IMR-90 (cell line): ENCODE results near the gene PROZ. TPM values are rescaled to one million over a fixed set of nuclear protein-coding genes. Genes with fewer than 3 reads are reported as not detected.

Experiments
- ATAC-seq: fragments of 200-7000 bp; cut with Tn5 transposase; 2 replicates; pipeline ENCODE4 v1.9.1; 2020; ENCODE audit warnings: low read depth, mild to moderate bottlenecking, moderate library complexity
- BruUV-seq: library from RNA; stranded (reverse); fragments of 400-500 nt; replicated peaks from 2 replicates; lab custom pipeline; 2021; lab: Mats Ljungman, UMichigan
- CTCF ChIA-PET: fragments of 300-600 bp; formaldehyde crosslinking; extraction: SDS; loops from one replicate; lab custom pipeline; 2021; ENCODE audit warnings: antibody characterized with exemption; lab: Yijun Ruan, JAX
- POLR2A ChIA-PET: fragments of 300-600 bp; sonication (Branson Sonifier 250); formaldehyde crosslinking; loops from one replicate; lab custom pipeline; 2022; ENCODE audit warnings: antibody characterized with exemption; ENCODE audit not compliant: unreplicated experiment; lab: Charles Lee
- DNase-seq: peaks from one replicate; pipeline ENCODE4 v3.0.0; 2013
- H2AFZ ChIP-seq: replicated peaks from 2 replicates; pipeline ENCODE3; 2013; ENCODE audit warnings: low read length, mild to moderate bottlenecking; ENCODE audit not compliant: poor library complexity
- H2AK5ac ChIP-seq: 2 replicates; pipeline ENCODE4 v1.6.1; 2013; ENCODE audit warnings: low read depth, low read length, inconsistent platforms
- H2AK9ac ChIP-seq: replicated peaks from 2 replicates; pipeline ENCODE3; 2013; ENCODE audit warnings: mild to moderate bottlenecking, low read depth, low read length, moderate library complexity; ENCODE audit not compliant: poor library complexity
- H2BK120ac ChIP-seq: 2 replicates; pipeline ENCODE4 v1.6.1; 2013; ENCODE audit warnings: low read depth, low read length, inconsistent platforms
- H2BK15ac ChIP-seq: 3 replicates; pipeline ENCODE4 v1.6.1; 2013; ENCODE audit warnings: low read depth, low read length, inconsistent platforms
- H2BK20ac ChIP-seq: 2 replicates; pipeline ENCODE4 v1.6.1; 2013; ENCODE audit warnings: low read depth, mild to moderate bottlenecking, inconsistent platforms, low read length, moderate library complexity
- H2BK5ac ChIP-seq: 2 replicates; pipeline ENCODE4 v1.6.1; 2013; ENCODE audit warnings: mild to moderate bottlenecking, low read depth, low read length, inconsistent platforms; ENCODE audit not compliant: poor library complexity, severe bottlenecking
- H3K14ac ChIP-seq: replicated peaks from 2 replicates; pipeline ENCODE4 v1.6.1; 2013; ENCODE audit warnings: low read depth, low read length, inconsistent platforms
- H3K18ac ChIP-seq: 2 replicates; pipeline ENCODE4 v1.6.1; 2013; ENCODE audit warnings: low read depth, low read length, control low read depth
- H3K23ac ChIP-seq: 2 replicates; pipeline ENCODE4 v1.6.1; 2013; ENCODE audit warnings: low read depth, low read length, inconsistent platforms
- H3K27ac ChIP-seq: 2 replicates; pipeline ENCODE4 v1.5.1; 2013; ENCODE audit warnings: mild to moderate bottlenecking, control low read depth, low read length; ENCODE audit not compliant: insufficient read depth
- H3K27me3 ChIP-seq: 2 replicates; pipeline ENCODE4 v1.6.1; 2013; ENCODE audit warnings: low read length; ENCODE audit not compliant: control insufficient read depth, insufficient read depth
- H3K36me3 ChIP-seq: 2 replicates; pipeline ENCODE4 v1.6.1; 2013; ENCODE audit warnings: low read length, mixed read lengths; ENCODE audit not compliant: control insufficient read depth, insufficient read depth
- H3K4ac ChIP-seq: 2 replicates; pipeline ENCODE4 v1.6.1; 2013; ENCODE audit warnings: low read depth, low read length, inconsistent platforms
- H3K4me1 ChIP-seq: 2 replicates; pipeline ENCODE4 v1.6.1; 2013; ENCODE audit warnings: low read length, mixed read lengths; ENCODE audit not compliant: control insufficient read depth, insufficient read depth
- H3K4me2 ChIP-seq: 2 replicates; pipeline ENCODE4 v1.6.1; 2013; ENCODE audit warnings: low read depth, mild to moderate bottlenecking, control low read depth, low read length, moderate library complexity
- H3K4me3 ChIP-seq: 2 replicates; pipeline ENCODE4 v1.5.1; 2013; ENCODE audit warnings: low read depth, mild to moderate bottlenecking, control low read depth, low read length, moderate library complexity; ENCODE audit not compliant: insufficient read depth
- H3K56ac ChIP-seq: 2 replicates; pipeline ENCODE4 v1.6.1; 2013; ENCODE audit warnings: low read length, inconsistent platforms; ENCODE audit not compliant: insufficient read depth; ENCODE audit errors: extremely low read depth
- H3K79me1 ChIP-seq, 2 experiments: 2 replicates each; pipeline ENCODE4 v1.6.1; 2013; ENCODE audit warnings: low read length in 2 of 2, inconsistent platforms in 1 of 2, low read depth in 1 of 2
- H3K9ac ChIP-seq: 2 replicates; pipeline ENCODE4 v1.6.1; 2013; ENCODE audit warnings: low read depth, low read length, control low read depth
- H3K9me1 ChIP-seq: 2 replicates; pipeline ENCODE4 v1.6.1; 2013; ENCODE audit warnings: low read length, inconsistent platforms; ENCODE audit not compliant: insufficient read depth
- H3K9me3 ChIP-seq: 2 replicates; pipeline ENCODE4 v1.6.1; 2013; ENCODE audit warnings: low read length; ENCODE audit not compliant: control insufficient read depth, insufficient read depth
- H4K20me1 ChIP-seq: 2 replicates; pipeline ENCODE4 v1.6.1; 2013; ENCODE audit warnings: low read length, inconsistent platforms; ENCODE audit not compliant: insufficient read depth
- H4K5ac ChIP-seq: 2 replicates; pipeline ENCODE4 v1.6.1; 2013; ENCODE audit warnings: mild to moderate bottlenecking, low read depth, low read length, control low read depth
- H4K8ac ChIP-seq, 2 experiments: 2 replicates each; pipeline ENCODE4 v1.6.1; 2013; ENCODE audit warnings: low read depth in 2 of 2, low read length in 2 of 2, control low read depth in 1 of 2, inconsistent platforms in 1 of 2
- H4K91ac ChIP-seq: 2 replicates; pipeline ENCODE4 v1.6.1; 2013; ENCODE audit warnings: low read depth, low read length, inconsistent platforms; ENCODE audit not compliant: insufficient read depth
- BHLHE40 ChIP-seq: fragments of 150-350 bp; IDR thresholded peaks from 2 replicates; pipeline ENCODE4 v1.6.1; 2016; ENCODE audit warnings: mild to moderate bottlenecking, low read depth, low read length
- CHD1 ChIP-seq: IDR thresholded peaks from 2 replicates; pipeline ENCODE4 v1.6.1; 2012; ENCODE audit warnings: low read depth, low read length, improper control_type of control experiment
- MAFK ChIP-seq: IDR thresholded peaks from 2 replicates; pipeline ENCODE4 v1.6.1; 2012; ENCODE audit warnings: low read depth, low read length, improper control_type of control experiment
- MAZ ChIP-seq: IDR thresholded peaks from 2 replicates; pipeline ENCODE4 v1.6.1; 2012; ENCODE audit warnings: low read depth, mild to moderate bottlenecking, low read length, improper control_type of control experiment, moderate library complexity, borderline replicate concordance
- MXI1 ChIP-seq: IDR thresholded peaks from 2 replicates; pipeline ENCODE4 v1.6.1; 2012; ENCODE audit warnings: low read depth, mild to moderate bottlenecking, low read length, moderate library complexity, borderline replicate concordance
- NFE2L2 ChIP-seq: fragments of 150-350 bp; IDR thresholded peaks from 2 replicates; pipeline ENCODE4 v1.6.1; 2016; ENCODE audit warnings: low read depth, mild to moderate bottlenecking, low read length
- POLR2A ChIP-seq: IDR thresholded peaks from 2 replicates; pipeline ENCODE4 v1.6.1; 2012; ENCODE audit warnings: mild to moderate bottlenecking, low read depth, low read length
- RAD21 ChIP-seq: IDR thresholded peaks from 2 replicates; pipeline ENCODE4 v1.6.1; 2012; ENCODE audit warnings: low read length, improper control_type of control experiment
- RCOR1 ChIP-seq: IDR thresholded peaks from 2 replicates; pipeline ENCODE4 v1.6.1; 2012; ENCODE audit warnings: mild to moderate bottlenecking, low read length, improper control_type of control experiment; ENCODE audit not compliant: insufficient replicate concordance
- RFX5 ChIP-seq: IDR thresholded peaks from 2 replicates; pipeline ENCODE4 v1.8.0; 2012; ENCODE audit warnings: low read depth, mild to moderate bottlenecking, low read length, moderate library complexity
- SMC3 ChIP-seq: fragments of 150-350 bp; IDR thresholded peaks from 2 replicates; pipeline ENCODE4 v1.6.1; 2016; ENCODE audit warnings: low read depth, mild to moderate bottlenecking, antibody characterized with exemption, low read length, moderate library complexity
- WGBS, 2 experiments: methylation state at CpG; one replicate each; pipeline versions ENCODE4 v1.1.5 to v1.1.7; 2013; ENCODE audit warnings: missing lambda C conversion rate in 2 of 2; ENCODE audit not compliant: insufficient read length in 1 of 2; ENCODE audit errors: extremely low coverage in 2 of 2; 5-methylcytosine and 5-hydroxymethylcytosine counted together
- dilution Hi-C: fragments of 300-500 bp; cut with HindIII; formaldehyde crosslinking; loops from one replicate; pipeline ENCODE4 v1.14.3; 2018; ENCODE audit warnings: low sequenced_read_pairs; ENCODE audit not compliant: unreplicated experiment
- in situ Hi-C: fragments of 300-500 bp; cut with MboI; formaldehyde crosslinking; loops from 3 replicates; pipeline ENCODE4 v1.14.3; 2019; ENCODE audit warnings: low sequenced_read_pairs, inconsistent platforms, mixed read lengths
- intact Hi-C: fragments of 100-400 bp; cut with micrococcal nuclease; formaldehyde crosslinking; loops from 2 replicates; pipeline ENCODE4 v1.10.0; 2022
- polyA plus RNA-seq, 3 experiments: library from polyadenylated mRNA; depleted of rRNA; stranded (reverse); fragments of >200 nt; gene quantifications; 2 replicates each; pipeline ENCODE4 v1.2.3, GENCODE V29; 2012; ENCODE audit warnings: low replicate concordance in 1 of 3
- total RNA-seq: library from RNA; depleted of rRNA; stranded (reverse); fragments of >200 nt; gene quantifications from 2 replicates; pipeline ENCODE4 v1.2.3, GENCODE V29; 2012
- TF ChIP-seq, protein P1 (sequence below): fragments of 150-350 bp; IDR thresholded peaks from 2 replicates; pipeline ENCODE4 v1.6.1; 2016; ENCODE audit warnings: low read depth, mild to moderate bottlenecking, low read length, moderate library complexity, borderline replicate concordance
- TF ChIP-seq, protein P2 (sequence below): conservative IDR thresholded peaks from 2 replicates; pipeline ENCODE4 v1.5.1; 2012; ENCODE audit warnings: mild to moderate bottlenecking, low read depth, low read length, improper control_type of control experiment
- TF ChIP-seq, protein P3 (sequence below): fragments of 150-350 bp; IDR thresholded peaks from 2 replicates; pipeline ENCODE4 v1.6.1; 2017; ENCODE audit warnings: mild to moderate bottlenecking, antibody characterized with exemption, low read length, low read depth

Gene PROZ
- total and polyA plus RNA-seq, 2 of the 4 experiments (the other 2 are of a cell fraction), result not detected

DNA sequence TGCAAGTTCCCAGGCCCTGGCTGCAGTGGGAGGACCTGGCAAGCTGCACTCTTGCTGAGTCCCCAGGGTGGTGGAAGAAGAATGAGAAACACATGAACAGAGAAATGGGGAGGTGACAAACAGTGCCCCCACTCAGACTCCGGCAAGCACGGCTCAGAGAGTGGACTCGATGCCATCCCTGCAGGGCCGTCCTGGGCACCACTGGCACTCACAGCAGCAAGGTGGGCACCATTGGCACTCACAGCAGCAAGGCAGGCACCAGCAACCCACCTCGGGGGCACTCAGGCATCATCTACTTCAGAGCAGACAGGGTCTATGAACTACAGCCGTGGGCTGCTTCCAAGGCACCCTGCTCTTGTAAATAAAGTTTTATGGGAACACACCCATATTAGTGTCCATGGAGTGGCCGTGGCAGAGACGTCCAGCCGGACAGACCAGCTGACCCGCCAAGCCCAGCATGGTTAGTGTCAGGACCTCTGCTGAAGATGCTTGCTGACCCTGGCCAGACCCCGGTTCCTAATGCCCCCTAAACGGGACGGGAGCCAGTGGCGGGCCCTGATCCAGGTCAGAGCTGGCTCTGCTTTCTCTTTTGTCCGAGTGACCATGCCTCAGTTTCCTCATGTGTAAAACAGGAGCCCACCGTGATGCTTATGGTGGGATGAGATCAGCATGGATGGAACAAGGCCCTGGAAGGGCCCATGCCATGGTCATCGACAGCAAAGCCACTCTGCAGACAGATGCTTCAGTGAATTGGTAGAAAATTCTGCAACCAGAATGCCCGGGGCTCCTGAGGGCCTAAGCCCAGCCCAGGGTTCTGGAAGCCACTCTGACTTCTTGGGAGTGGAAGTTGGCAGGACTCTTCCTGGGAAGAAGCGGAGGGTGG, 37.9 kb upstream of the PROZ start:
- H3K9ac ChIP-seq, result no peak overlapping the region
- no peak overlapping the region for H3K14ac ChIP-seq
- H3K4me3 ChIP-seq, result no peak overlapping the region
- 85% methylated on average over 14 of the region's 19 CpGs; no CpG with 5 or more reads in 1 of the 2 experiments for WGBS, 2 experiments
- peaks cover 6% of the 10 kb centered on the region; the same call in 1 of the 2 replicates for H3K4me1 ChIP-seq
- H3K4me2 ChIP-seq, result no peak overlapping the region
- no peak overlapping the region for H2BK15ac ChIP-seq
- H4K20me1 ChIP-seq, result no peaks in the 10 kb centered on the region
- no TSS peak for BruUV-seq
- no peak overlapping the region for H2AK9ac ChIP-seq
- no peak overlapping the region for H2BK20ac ChIP-seq
- no peak overlapping the region for H2AFZ ChIP-seq
- H3K56ac ChIP-seq, result no peak overlapping the region
- no peak overlapping the region for H4K91ac ChIP-seq
- no peak overlapping the region for H2AK5ac ChIP-seq
- ATAC-seq (no peak), DNase-seq (no peak)
- no peak overlapping the region for H3K4ac ChIP-seq
- H2BK120ac ChIP-seq, result no peak overlapping the region
- H4K5ac ChIP-seq, result no peak overlapping the region
- H3K27me3 ChIP-seq, result peaks cover 1% of the 10 kb centered on the region; the same call in 1 of the 2 replicates
- H4K8ac ChIP-seq, result no peak overlapping the region
- ChIA-PET POLR2A (no interaction called here), CTCF (interaction anchor here (0.6 kb wide), 1 partner anchor 22 kb away, joined by 3 read pairs; no protein-coding TSS in a partner anchor)
- no peak overlapping the region for H2BK5ac ChIP-seq
- peaks cover 11% of the 10 kb centered on the region; the same call in 1 of the 2 replicates for H3K9me1 ChIP-seq
- no peaks in the 10 kb centered on the region for H3K36me3 ChIP-seq
- no peak overlapping the region for H3K23ac ChIP-seq
- no peak overlapping the region for H3K18ac ChIP-seq
- no peak overlapping the region for H3K27ac ChIP-seq
- TF ChIP-seq RFX5 (no peak), MAFK (no peak), RAD21 (no peak), NFE2L2 (no peak), MXI1 (no peak), POLR2A (no peak), BHLHE40 (no peak), SMC3 (no peak), RCOR1 (no peak), CHD1 (no peak), MAZ (no peak)
- TF ChIP-seq, protein P1, sequence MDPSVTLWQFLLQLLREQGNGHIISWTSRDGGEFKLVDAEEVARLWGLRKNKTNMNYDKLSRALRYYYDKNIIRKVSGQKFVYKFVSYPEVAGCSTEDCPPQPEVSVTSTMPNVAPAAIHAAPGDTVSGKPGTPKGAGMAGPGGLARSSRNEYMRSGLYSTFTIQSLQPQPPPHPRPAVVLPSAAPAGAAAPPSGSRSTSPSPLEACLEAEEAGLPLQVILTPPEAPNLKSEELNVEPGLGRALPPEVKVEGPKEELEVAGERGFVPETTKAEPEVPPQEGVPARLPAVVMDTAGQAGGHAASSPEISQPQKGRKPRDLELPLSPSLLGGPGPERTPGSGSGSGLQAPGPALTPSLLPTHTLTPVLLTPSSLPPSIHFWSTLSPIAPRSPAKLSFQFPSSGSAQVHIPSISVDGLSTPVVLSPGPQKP, result no peak
- TF ChIP-seq, protein P2, sequence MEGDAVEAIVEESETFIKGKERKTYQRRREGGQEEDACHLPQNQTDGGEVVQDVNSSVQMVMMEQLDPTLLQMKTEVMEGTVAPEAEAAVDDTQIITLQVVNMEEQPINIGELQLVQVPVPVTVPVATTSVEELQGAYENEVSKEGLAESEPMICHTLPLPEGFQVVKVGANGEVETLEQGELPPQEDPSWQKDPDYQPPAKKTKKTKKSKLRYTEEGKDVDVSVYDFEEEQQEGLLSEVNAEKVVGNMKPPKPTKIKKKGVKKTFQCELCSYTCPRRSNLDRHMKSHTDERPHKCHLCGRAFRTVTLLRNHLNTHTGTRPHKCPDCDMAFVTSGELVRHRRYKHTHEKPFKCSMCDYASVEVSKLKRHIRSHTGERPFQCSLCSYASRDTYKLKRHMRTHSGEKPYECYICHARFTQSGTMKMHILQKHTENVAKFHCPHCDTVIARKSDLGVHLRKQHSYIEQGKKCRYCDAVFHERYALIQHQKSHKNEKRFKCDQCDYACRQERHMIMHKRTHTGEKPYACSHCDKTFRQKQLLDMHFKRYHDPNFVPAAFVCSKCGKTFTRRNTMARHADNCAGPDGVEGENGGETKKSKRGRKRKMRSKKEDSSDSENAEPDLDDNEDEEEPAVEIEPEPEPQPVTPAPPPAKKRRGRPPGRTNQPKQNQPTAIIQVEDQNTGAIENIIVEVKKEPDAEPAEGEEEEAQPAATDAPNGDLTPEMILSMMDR, result no peak
- TF ChIP-seq, protein P3, sequence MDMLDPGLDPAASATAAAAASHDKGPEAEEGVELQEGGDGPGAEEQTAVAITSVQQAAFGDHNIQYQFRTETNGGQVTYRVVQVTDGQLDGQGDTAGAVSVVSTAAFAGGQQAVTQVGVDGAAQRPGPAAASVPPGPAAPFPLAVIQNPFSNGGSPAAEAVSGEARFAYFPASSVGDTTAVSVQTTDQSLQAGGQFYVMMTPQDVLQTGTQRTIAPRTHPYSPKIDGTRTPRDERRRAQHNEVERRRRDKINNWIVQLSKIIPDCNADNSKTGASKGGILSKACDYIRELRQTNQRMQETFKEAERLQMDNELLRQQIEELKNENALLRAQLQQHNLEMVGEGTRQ, result no peak
- no peaks in the 10 kb centered on the region for H3K79me1 ChIP-seq
- H3K9me3 ChIP-seq, result no peaks in the 10 kb centered on the region
- dilution Hi-C loops, result no loop called here
- in situ Hi-C loops, result no loop called here
- intact Hi-C loops, result no loop called here
